Neuron (in vitro differentiated cells): Measurements from ENCODE around the gene IMMP1L.

Experiments
- H2AFZ ChIP-seq: one replicate; pipeline ENCODE4 v1.6.1; 2013; ENCODE audit warnings: low read depth, mild to moderate bottlenecking, inconsistent platforms, low read length, moderate library complexity
- H3K27me3 ChIP-seq: one replicate; pipeline ENCODE4 v1.6.1; 2013; ENCODE audit warnings: low read length; ENCODE audit not compliant: insufficient read depth
- H3K36me3 ChIP-seq: one replicate; pipeline ENCODE4 v1.6.1; 2013; ENCODE audit warnings: low read length; ENCODE audit not compliant: insufficient read depth
- H3K4me1 ChIP-seq: one replicate; pipeline ENCODE4 v1.6.1; 2013; ENCODE audit warnings: low read length; ENCODE audit not compliant: insufficient read depth
- H3K4me3 ChIP-seq: 2 replicates; pipeline ENCODE4 v1.5.1; 2013; ENCODE audit warnings: mild to moderate bottlenecking, low read length, moderate library complexity
- H3K9me3 ChIP-seq: one replicate; pipeline ENCODE4 v1.6.1; 2013; ENCODE audit warnings: low read length

IMMP1L gene

GRCh38 chr11:31414338-31414737 is 95.1 kb downstream of the IMMP1L start:
- no peaks in the 10 kb centered on the region for H3K27me3 ChIP-seq
- no peak overlapping the region for H3K4me3 ChIP-seq
- H2AFZ ChIP-seq: no peak overlapping the region
- no peaks in the 10 kb centered on the region for H3K9me3 ChIP-seq
- H3K36me3 ChIP-seq: peaks cover 6% of the 10 kb centered on the region
- H3K4me1 ChIP-seq: peaks cover 8% of the 10 kb centered on the region

DNA sequence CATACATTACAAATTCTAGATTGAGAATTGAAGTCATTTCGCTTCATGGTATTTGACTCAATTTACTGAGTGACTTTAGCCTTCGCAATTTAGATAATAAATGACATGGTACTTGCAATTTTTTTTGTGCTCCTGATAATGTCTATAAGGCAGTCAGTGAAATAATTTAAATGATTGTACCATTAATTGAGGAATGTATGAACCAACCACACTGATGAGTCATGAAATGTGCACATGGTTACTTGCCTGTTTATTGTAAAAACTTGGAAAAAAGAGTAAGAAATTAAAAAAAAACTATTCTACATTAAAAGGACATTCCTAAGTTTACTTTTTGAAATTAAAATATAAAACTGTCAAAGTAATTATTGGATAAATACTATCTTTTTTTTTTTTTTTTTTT is 96.5 kb downstream of the IMMP1L start:
- H3K9me3 ChIP-seq: no peaks in the 10 kb centered on the region
- H3K4me3 ChIP-seq: no peak overlapping the region

DNA sequence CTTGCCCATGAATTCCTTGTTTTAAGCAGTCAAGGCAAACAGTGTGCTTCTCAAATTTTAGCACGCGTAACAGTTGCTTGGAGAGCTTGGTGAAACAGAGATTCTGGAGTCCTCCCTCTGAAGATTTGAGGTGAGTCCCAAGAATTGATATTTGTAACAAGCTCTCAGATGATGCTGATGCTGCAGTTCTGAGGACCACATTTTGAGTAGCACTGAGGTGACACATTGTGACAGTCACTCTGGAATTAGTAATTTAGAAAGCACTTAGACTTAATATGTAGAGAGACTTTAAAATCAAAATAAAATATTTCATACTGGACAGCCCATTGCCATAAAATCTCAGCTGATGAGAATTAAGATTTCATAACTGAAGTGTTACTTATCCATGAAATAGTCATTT is 101.2 kb downstream of the IMMP1L start:
- Histone ChIP-seq H3K4me3 (no peak overlapping the region), H3K4me1 (no peaks in the 10 kb centered on the region), H2AFZ (no peak overlapping the region), H3K9me3 (no peaks in the 10 kb centered on the region), H3K27me3 (no peaks in the 10 kb centered on the region), H3K36me3 (peaks cover 2% of the 10 kb centered on the region)

More for the DNA sequence above, 96.5 kb downstream of the IMMP1L start:
- no peak overlapping the region for H2AFZ ChIP-seq
- peaks cover 8% of the 10 kb centered on the region for H3K36me3 ChIP-seq
- peaks cover 8% of the 10 kb centered on the region for H3K4me1 ChIP-seq
- no peaks in the 10 kb centered on the region for H3K27me3 ChIP-seq

DNA sequence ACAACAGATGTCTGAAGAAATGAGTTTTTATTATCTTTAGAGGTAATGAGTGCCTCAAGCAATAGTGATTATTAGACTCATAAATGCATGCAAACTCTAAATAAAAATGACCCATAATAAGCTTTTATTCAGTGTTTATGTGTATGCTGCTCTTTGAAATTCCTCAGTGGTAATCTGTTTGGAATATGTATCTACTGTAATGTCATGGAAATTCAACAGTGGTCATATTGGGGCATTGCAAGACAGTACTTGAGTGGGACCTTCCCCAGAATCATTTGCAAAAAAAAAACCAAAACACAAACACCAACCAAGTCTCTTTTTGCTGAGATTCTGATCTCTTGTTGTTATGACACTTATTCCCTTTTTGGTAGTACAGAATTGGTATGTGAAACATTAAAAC is 104.8 kb downstream of the IMMP1L start:
- no peaks in the 10 kb centered on the region for H3K27me3 ChIP-seq
- no peak overlapping the region for H3K4me3 ChIP-seq
- H3K9me3 ChIP-seq: no peaks in the 10 kb centered on the region
- H3K4me1 ChIP-seq: no peaks in the 10 kb centered on the region
- peaks cover 2% of the 10 kb centered on the region for H3K36me3 ChIP-seq
- H2AFZ ChIP-seq: no peak overlapping the region

- H3K9me3 ChIP-seq: peaks cover 15% of the 10 kb centered on the region
- H2AFZ ChIP-seq: no peak overlapping the region
- no peaks in the 10 kb centered on the region for H3K27me3 ChIP-seq
- peaks cover 5% of the 10 kb centered on the region for H3K36me3 ChIP-seq
- H3K4me3 ChIP-seq: no peak overlapping the region
- no peaks in the 10 kb centered on the region for H3K4me1 ChIP-seq
Observed at GRCh38 chr11:31397239-31397834, 112.1 kb downstream of the IMMP1L start.

DNA sequence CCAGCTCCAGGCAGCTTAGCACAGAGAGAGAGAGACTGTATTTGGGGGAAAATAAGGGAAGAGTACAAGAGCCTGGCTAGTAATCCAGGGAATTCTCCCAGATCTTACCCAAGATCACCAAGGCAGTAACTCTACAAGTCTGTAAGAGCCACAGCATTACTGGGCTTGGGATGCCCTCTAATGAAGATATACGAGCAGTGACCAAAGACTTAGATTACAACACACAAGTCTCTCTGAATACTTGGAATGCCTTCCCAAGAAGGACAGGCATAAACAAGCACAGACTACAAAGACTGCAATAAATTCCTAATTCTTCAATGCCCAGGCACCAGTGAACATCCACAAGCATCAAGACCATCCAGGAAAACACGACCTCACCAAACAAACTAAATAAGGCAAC is 122.0 kb downstream of the IMMP1L start:
- H3K9me3 ChIP-seq: peaks cover 5% of the 10 kb centered on the region
- peaks cover 9% of the 10 kb centered on the region for H3K4me1 ChIP-seq
- no peak overlapping the region for H2AFZ ChIP-seq
- no peak overlapping the region for H3K4me3 ChIP-seq
- peaks cover 10% of the 10 kb centered on the region for H3K36me3 ChIP-seq
- H3K27me3 ChIP-seq: no peaks in the 10 kb centered on the region

GRCh38 chr11:31383116-31383515 is 126.3 kb downstream of the IMMP1L start:
- peaks cover 5% of the 10 kb centered on the region for H3K9me3 ChIP-seq
- no peak overlapping the region for H3K4me3 ChIP-seq
- peaks cover 13% of the 10 kb centered on the region for H3K36me3 ChIP-seq
- no peaks in the 10 kb centered on the region for H3K27me3 ChIP-seq
- H3K4me1 ChIP-seq: peaks cover 9% of the 10 kb centered on the region
- no peak overlapping the region for H2AFZ ChIP-seq
